ENCODE results near the gene GPRC5D.

DNA sequence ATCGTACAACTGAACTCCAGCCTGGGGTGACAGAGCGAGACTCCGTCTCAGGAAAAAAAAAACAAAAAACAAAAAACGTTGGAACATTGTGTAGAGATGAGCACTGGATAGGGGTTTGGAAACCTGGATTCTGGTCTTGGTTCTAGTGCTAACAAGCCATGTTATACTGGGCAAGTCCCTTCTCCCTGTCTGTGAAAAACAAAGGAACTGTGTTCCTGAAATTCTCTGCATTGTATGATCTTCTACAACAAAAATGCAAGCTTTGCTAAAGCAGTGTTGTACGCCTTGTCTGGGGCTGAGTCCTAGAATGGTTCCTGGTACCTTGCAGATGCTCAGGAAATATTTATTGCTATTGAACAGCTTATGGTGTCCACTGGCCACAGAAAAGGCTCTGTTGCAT, 13.4 kb downstream of the GPRC5D start:
- TF ChIP-seq, protein P1, sequence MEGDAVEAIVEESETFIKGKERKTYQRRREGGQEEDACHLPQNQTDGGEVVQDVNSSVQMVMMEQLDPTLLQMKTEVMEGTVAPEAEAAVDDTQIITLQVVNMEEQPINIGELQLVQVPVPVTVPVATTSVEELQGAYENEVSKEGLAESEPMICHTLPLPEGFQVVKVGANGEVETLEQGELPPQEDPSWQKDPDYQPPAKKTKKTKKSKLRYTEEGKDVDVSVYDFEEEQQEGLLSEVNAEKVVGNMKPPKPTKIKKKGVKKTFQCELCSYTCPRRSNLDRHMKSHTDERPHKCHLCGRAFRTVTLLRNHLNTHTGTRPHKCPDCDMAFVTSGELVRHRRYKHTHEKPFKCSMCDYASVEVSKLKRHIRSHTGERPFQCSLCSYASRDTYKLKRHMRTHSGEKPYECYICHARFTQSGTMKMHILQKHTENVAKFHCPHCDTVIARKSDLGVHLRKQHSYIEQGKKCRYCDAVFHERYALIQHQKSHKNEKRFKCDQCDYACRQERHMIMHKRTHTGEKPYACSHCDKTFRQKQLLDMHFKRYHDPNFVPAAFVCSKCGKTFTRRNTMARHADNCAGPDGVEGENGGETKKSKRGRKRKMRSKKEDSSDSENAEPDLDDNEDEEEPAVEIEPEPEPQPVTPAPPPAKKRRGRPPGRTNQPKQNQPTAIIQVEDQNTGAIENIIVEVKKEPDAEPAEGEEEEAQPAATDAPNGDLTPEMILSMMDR (IDR thresholded peaks at IDR 0.05): no peak
- TF ChIP-seq, protein P2, sequence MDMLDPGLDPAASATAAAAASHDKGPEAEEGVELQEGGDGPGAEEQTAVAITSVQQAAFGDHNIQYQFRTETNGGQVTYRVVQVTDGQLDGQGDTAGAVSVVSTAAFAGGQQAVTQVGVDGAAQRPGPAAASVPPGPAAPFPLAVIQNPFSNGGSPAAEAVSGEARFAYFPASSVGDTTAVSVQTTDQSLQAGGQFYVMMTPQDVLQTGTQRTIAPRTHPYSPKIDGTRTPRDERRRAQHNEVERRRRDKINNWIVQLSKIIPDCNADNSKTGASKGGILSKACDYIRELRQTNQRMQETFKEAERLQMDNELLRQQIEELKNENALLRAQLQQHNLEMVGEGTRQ (IDR thresholded peaks at IDR 0.05; ENCODE audit: borderline replicate concordance, low read depth, low read length): no peak
- TF ChIP-seq ELF1 (IDR thresholded peaks at IDR 0.05) (no peak), YY1 (IDR thresholded peaks at IDR 0.05; ENCODE audit: low read depth) (no peak), SMC3 (IDR thresholded peaks at IDR 0.05; ENCODE audit: low read depth, low read length) (no peak), NRF1 (IDR thresholded peaks at IDR 0.05; ENCODE audit: low read depth, low read length) (no peak), RXRA (IDR thresholded peaks at IDR 0.05; ENCODE audit: borderline replicate concordance, low read depth) (no peak), RAD21 (IDR thresholded peaks at IDR 0.05; ENCODE audit: low read length) (no peak), EZH2phosphoT487 (IDR thresholded peaks at IDR 0.05; ENCODE audit: borderline replicate concordance, low read depth) (no peak)
- TF ChIP-seq, protein P3, sequence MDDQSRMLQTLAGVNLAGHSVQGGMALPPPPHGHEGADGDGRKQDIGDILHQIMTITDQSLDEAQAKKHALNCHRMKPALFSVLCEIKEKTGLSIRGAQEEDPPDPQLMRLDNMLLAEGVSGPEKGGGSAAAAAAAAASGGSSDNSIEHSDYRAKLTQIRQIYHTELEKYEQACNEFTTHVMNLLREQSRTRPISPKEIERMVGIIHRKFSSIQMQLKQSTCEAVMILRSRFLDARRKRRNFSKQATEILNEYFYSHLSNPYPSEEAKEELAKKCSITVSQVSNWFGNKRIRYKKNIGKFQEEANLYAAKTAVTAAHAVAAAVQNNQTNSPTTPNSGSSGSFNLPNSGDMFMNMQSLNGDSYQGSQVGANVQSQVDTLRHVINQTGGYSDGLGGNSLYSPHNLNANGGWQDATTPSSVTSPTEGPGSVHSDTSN (IDR thresholded peaks at IDR 0.05): no peak

Measured in SK-N-SH (cell line).